Epithelial cell of esophagus (primary cell): ENCODE measurements around the gene C12orf50.
A peak's percentile ranks its signal among the peaks of the same experiment; 100 is the strongest.

ENCODE experiments used
- DNase-seq: peaks from one replicate; pipeline ENCODE4 v3.0.0; 2010; ENCODE audit warnings: low read depth
- H3K4me3 ChIP-seq: 2 replicates; pipeline ENCODE4 v1.5.1; 2011; ENCODE audit warnings: mild to moderate bottlenecking, low read length, control low read depth
- TF ChIP-seq, protein P1 (sequence below): IDR thresholded peaks from 2 replicates; pipeline ENCODE4 v1.5.1; 2011; ENCODE audit warnings: low read depth, mild to moderate bottlenecking, low read length, control low read depth, inconsistent platforms; ENCODE audit not compliant: insufficient read depth; ENCODE audit errors: missing control alignments

The C12orf50 gene

DNA sequence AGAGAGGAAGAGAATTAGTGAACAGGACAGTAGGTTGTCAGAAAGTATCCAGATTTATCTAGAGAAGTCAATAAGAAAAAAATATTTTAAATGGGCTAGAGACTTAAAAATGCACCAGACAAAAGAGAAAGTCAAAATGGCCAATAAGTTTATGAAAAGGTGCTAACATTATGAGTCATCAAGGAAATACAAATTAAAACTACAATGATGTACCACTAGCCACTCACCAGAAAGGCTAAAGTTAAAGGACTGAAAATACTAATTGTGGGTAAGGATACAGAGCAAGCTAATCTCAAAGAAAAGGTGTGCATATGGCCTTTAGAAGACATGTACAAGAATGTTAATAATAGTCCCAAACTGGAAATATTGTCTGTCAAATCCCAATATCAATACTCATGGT is 37.7 kb downstream of the C12orf50 start:
- no peak for DNase-seq

GRCh38 chr12:87988534-87988933 is 40.7 kb downstream of the C12orf50 start:
- H3K4me3 ChIP-seq: no peak overlapping the region
- DNase-seq: no peak
- TF ChIP-seq, protein P1, sequence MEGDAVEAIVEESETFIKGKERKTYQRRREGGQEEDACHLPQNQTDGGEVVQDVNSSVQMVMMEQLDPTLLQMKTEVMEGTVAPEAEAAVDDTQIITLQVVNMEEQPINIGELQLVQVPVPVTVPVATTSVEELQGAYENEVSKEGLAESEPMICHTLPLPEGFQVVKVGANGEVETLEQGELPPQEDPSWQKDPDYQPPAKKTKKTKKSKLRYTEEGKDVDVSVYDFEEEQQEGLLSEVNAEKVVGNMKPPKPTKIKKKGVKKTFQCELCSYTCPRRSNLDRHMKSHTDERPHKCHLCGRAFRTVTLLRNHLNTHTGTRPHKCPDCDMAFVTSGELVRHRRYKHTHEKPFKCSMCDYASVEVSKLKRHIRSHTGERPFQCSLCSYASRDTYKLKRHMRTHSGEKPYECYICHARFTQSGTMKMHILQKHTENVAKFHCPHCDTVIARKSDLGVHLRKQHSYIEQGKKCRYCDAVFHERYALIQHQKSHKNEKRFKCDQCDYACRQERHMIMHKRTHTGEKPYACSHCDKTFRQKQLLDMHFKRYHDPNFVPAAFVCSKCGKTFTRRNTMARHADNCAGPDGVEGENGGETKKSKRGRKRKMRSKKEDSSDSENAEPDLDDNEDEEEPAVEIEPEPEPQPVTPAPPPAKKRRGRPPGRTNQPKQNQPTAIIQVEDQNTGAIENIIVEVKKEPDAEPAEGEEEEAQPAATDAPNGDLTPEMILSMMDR: no peak

More for the DNA sequence above, 37.7 kb downstream of the C12orf50 start:
- TF ChIP-seq, protein P1: no peak
- H3K4me3 ChIP-seq: no peak overlapping the region

DNA sequence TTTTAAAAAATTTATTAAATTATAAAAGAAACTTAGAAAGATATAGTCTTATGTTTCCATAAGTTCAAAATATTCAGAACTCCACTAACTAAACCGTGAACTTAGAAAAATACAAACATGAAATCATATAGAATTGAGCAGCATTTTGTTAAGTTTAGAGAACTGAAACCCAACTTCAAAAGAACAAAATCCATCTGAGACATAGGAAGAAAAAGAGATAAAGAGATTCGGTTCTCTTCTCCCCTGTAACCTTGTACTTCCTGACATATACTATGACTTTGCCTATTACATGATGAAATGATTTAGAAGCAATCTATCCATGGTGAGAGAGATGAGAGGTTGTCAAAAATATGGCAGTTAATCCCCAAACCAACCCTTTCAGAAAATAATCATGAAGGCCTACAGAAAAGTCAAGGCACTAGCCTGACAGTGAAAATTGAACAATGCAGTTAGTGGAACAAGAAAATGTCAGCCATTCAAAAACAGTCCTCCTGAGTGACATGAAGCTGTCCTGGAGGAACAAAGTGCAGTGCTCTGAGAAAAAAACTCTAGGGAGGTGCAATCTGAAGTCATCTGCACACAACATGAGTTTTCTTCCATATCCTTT is 44.0 kb downstream of the C12orf50 start:
- no peak overlapping the region for H3K4me3 ChIP-seq
- no peak for DNase-seq
- TF ChIP-seq, protein P1: no peak

DNA sequence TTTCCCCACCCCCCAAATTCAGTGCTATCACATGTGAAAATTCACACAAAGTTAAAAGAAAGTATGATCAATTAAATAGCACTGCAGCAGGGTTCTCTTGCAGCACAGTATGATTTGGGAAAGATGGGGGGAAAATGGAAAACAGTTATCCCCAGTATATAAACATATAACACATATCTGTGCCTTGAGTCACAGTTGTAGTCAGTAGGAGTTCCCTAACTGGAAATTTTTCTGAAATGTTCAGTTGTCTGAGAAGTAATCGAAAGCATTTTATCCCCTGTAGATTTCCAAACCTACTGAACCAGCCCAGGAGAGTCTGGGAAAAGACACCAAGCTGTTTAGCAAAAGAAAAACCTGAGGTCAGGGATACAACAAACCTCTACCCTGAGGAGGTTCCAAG is 47.0 kb downstream of the C12orf50 start:
- H3K4me3 ChIP-seq: no peak overlapping the region
- no peak for DNase-seq
- TF ChIP-seq, protein P1: no peak

- TF ChIP-seq, protein P1: no peak
- no peak for DNase-seq
- no peak overlapping the region for H3K4me3 ChIP-seq
Measured at GRCh38 chr12:87981495-87981894, 47.7 kb downstream of the C12orf50 start.

DNA sequence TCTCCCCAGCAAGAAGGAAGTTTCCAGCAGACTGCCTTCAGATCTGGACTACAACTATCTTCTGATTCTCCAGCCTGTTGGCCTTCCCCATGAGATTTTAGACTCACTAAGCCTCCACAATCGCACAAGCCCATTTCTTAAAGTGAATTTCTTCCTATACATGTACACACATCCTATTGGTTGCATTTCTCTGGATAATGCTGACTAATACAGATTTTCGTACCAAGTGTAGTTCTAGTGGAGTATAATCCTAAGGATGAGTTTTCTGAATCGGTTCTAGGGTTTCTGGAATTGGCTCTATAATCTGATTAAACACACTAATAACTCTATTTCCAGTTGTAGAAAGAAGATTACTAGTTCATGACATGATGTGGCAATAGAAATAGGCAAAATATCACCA is 53.3 kb downstream of the C12orf50 start:
- DNase-seq: no peak
- TF ChIP-seq, protein P1: no peak
- H3K4me3 ChIP-seq: no peak overlapping the region

DNA sequence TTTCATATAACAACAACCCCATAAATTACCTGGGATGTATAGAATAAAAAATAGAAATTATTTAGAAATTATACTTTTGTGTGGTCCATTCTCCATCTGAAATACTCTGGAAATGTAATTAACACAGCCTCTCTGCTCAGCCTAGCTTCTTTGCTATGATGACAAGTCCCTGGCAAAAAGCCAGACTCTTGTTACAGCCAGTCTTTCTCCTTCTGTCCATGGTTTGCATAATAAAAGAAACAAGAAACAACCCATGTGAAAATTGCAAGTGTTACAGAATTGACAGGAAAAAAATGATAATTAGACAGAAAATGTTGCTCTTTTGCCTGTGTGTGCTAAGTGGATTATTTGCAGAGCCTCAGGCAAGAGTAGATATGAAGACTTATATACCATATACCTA is 61.3 kb downstream of the C12orf50 start:
- DNase-seq: peak; percentile 75
- TF ChIP-seq, protein P1: no peak
- no peak overlapping the region for H3K4me3 ChIP-seq
